ENCODE measurements around the gene PXMP4.

DNA sequence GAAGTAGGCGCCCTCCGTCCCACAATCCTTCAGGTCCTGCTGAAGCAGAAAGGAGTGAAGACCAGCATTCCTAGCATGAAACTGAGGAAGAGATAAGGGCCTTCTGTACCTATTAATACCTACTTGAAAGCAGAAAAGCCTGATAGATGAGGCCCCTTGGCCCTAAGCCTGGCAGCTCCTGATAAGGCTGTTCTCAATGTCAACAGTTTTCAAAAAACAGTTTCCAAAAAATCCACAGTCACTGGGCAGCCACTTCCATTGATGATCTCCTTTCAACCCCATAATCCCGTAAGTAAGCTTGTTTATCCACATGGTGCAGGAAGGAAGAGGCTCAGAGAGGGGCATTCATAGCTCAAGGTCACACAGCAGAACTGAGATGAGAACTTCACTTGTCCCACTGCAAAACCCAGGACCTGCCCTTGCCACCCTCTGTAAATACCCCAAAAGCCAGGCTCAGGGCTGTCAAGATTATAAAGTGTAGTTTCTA lies 31.1 kb downstream of the PXMP4 start:
- TF ChIP-seq, protein P1, sequence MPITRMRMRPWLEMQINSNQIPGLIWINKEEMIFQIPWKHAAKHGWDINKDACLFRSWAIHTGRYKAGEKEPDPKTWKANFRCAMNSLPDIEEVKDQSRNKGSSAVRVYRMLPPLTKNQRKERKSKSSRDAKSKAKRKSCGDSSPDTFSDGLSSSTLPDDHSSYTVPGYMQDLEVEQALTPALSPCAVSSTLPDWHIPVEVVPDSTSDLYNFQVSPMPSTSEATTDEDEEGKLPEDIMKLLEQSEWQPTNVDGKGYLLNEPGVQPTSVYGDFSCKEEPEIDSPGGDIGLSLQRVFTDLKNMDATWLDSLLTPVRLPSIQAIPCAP (CRISPR knock-in tag; IDR thresholded peaks at IDR 0.05) = no peak
- TF ChIP-seq ZSCAN18 (CRISPR knock-in tag; IDR thresholded peaks at IDR 0.05) (no peak), ATF1 (CRISPR knock-in tag; IDR thresholded peaks at IDR 0.05) (no peak), CTCF (IDR thresholded peaks at IDR 0.05) (no peak), USF1 (CRISPR knock-in tag; IDR thresholded peaks at IDR 0.05) (no peak), NFYB (CRISPR knock-in tag; conservative IDR thresholded peaks at IDR 0.05; ENCODE audit: low read depth) (no peak), JUN (CRISPR knock-in tag; IDR thresholded peaks at IDR 0.05) (no peak), FOXJ3 (CRISPR knock-in tag; IDR thresholded peaks at IDR 0.05; ENCODE audit: borderline replicate concordance) (no peak)
- TF ChIP-seq, protein P2, sequence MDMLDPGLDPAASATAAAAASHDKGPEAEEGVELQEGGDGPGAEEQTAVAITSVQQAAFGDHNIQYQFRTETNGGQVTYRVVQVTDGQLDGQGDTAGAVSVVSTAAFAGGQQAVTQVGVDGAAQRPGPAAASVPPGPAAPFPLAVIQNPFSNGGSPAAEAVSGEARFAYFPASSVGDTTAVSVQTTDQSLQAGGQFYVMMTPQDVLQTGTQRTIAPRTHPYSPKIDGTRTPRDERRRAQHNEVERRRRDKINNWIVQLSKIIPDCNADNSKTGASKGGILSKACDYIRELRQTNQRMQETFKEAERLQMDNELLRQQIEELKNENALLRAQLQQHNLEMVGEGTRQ (CRISPR knock-in tag; IDR thresholded peaks at IDR 0.05) = no peak
- TF ChIP-seq, protein P3, sequence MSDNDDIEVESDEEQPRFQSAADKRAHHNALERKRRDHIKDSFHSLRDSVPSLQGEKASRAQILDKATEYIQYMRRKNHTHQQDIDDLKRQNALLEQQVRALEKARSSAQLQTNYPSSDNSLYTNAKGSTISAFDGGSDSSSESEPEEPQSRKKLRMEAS (CRISPR knock-in tag; IDR thresholded peaks at IDR 0.05) = no peak
- TF ChIP-seq, protein P4, sequence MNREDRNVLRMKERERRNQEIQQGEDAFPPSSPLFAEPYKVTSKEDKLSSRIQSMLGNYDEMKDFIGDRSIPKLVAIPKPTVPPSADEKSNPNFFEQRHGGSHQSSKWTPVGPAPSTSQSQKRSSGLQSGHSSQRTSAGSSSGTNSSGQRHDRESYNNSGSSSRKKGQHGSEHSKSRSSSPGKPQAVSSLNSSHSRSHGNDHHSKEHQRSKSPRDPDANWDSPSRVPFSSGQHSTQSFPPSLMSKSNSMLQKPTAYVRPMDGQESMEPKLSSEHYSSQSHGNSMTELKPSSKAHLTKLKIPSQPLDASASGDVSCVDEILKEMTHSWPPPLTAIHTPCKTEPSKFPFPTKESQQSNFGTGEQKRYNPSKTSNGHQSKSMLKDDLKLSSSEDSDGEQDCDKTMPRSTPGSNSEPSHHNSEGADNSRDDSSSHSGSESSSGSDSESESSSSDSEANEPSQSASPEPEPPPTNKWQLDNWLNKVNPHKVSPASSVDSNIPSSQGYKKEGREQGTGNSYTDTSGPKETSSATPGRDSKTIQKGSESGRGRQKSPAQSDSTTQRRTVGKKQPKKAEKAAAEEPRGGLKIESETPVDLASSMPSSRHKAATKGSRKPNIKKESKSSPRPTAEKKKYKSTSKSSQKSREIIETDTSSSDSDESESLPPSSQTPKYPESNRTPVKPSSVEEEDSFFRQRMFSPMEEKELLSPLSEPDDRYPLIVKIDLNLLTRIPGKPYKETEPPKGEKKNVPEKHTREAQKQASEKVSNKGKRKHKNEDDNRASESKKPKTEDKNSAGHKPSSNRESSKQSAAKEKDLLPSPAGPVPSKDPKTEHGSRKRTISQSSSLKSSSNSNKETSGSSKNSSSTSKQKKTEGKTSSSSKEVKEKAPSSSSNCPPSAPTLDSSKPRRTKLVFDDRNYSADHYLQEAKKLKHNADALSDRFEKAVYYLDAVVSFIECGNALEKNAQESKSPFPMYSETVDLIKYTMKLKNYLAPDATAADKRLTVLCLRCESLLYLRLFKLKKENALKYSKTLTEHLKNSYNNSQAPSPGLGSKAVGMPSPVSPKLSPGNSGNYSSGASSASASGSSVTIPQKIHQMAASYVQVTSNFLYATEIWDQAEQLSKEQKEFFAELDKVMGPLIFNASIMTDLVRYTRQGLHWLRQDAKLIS (CRISPR knock-in tag; IDR thresholded peaks at IDR 0.05; ENCODE audit: borderline replicate concordance) = no peak
- TF ChIP-seq, protein P5, sequence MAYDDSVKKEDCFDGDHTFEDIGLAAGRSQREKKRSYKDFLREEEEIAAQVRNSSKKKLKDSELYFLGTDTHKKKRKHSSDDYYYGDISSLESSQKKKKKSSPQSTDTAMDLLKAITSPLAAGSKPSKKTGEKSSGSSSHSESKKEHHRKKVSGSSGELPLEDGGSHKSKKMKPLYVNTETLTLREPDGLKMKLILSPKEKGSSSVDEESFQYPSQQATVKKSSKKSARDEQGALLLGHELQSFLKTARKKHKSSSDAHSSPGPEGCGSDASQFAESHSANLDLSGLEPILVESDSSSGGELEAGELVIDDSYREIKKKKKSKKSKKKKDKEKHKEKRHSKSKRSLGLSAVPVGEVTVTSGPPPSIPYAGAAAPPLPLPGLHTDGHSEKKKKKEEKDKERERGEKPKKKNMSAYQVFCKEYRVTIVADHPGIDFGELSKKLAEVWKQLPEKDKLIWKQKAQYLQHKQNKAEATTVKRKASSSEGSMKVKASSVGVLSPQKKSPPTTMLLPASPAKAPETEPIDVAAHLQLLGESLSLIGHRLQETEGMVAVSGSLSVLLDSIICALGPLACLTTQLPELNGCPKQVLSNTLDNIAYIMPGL (CRISPR knock-in tag; IDR thresholded peaks at IDR 0.05) = no peak

Measured in WTC11 (cell line).